LNCaP clone FGC (cell line): ENCODE measurements around the gene CX3CR1.

Experiments used
- DNase-seq: peaks from one replicate; pipeline ENCODE4 v3.0.0-alpha.2; 2011; ENCODE audit warnings: low read depth
- H3K4me3 ChIP-seq: 2 replicates; pipeline ENCODE4 v1.5.1; 2011; ENCODE audit warnings: mild to moderate bottlenecking, low read depth, low read length, control low read depth
- CTCF ChIP-seq: IDR thresholded peaks from 2 replicates; pipeline ENCODE4 v1.5.1; 2012; ENCODE audit warnings: mild to moderate bottlenecking; ENCODE audit not compliant: control insufficient read depth, insufficient read depth; ENCODE audit errors: extremely low read depth

CX3CR1 gene

DNA sequence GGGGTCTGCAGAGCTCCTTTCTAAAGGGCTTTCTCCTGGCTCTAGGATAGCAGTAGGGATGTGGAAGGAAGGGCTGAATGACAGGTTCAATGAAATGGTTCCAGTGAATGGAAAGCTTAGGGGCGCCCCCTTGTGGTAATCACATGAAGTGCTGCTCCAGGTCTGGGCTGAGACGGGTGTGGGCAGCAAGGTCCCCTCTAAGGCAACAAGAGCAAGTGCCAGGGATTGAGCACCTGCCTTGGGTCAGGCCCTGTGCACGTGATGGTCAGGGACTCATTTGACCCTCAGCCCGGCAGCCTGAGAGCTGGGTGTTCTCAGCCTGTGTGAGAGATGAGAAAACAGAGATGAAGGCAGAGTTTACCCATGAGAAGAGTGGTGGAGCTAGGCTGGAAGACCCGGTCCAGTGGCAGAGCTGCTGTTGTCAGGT lies 12.1 kb upstream of the CX3CR1 start:
- peak; percentile 80 for TF ChIP-seq CTCF
- H3K4me3 ChIP-seq = no peak overlapping the region
- DNase-seq = no peak

DNA sequence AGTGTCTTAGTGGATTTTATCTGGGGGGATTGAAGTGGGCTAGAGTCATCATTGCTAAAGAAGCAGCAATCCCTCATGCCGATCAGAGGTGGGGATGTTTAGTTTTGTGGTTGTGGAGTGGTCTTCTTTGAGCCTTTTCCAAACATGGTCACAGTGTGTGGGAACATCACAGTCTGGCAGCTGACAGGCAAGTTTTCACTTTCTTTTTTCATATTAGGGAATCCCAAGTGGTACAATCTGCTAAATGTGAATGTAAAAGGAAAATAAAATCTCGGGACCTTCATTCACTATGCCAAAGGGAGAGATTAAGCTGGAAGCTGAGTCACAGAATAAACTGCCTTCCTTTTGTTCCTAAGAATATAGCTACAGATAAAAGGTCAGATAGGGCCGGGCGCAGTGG lies 10.4 kb upstream of the CX3CR1 start:
- no peak for DNase-seq
- TF ChIP-seq CTCF = no peak
- no peak overlapping the region for H3K4me3 ChIP-seq

DNA sequence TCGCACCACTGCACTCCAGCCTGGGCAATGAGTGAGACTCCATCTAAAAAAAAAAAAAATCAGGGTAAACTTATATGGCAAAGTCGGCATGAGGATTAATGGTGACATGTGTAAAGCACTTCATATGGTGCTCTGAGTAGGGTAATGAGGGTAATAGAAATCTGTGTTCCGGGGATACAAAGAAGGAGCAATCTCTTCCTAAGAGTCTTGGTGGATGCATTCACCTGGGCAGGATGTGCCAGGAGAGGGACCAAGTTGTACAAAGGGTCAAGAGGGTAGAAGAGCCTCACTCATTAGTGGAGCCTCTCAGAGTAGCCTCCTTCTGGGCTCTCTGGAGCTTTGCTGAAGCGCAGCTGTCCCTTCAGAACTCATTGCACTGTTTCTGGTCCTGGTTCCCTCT lies 9.3 kb upstream of the CX3CR1 start:
- no peak for TF ChIP-seq CTCF
- DNase-seq = no peak
- no peak overlapping the region for H3K4me3 ChIP-seq

DNA sequence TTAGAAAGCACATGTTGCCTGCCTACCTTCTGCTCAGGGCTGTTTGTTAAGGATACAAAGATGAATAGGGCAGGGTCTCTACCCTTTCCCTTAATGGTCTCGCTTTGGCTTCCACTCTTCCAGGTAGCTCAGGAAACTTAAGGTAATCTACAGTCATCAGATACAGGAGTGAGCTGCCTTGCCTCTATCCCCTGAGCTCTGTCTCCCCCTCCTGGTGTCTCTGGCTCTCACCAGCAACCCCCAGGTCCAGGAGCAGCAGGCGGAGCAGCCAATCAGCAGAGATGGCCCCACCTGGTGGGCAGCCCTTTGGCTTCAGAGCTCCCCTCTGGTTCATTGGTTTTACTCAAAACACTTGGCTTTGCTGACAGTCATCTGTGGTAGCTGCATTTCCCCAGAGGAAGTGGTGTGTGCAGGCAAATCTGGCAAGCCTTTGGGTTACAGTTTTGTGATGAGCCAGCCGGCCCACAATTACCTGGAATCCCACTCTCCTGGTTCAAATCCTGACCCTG lies 8.5 kb upstream of the CX3CR1 start:
- no peak for DNase-seq
- no peak overlapping the region for H3K4me3 ChIP-seq
- peak; percentile 99 for TF ChIP-seq CTCF

DNA sequence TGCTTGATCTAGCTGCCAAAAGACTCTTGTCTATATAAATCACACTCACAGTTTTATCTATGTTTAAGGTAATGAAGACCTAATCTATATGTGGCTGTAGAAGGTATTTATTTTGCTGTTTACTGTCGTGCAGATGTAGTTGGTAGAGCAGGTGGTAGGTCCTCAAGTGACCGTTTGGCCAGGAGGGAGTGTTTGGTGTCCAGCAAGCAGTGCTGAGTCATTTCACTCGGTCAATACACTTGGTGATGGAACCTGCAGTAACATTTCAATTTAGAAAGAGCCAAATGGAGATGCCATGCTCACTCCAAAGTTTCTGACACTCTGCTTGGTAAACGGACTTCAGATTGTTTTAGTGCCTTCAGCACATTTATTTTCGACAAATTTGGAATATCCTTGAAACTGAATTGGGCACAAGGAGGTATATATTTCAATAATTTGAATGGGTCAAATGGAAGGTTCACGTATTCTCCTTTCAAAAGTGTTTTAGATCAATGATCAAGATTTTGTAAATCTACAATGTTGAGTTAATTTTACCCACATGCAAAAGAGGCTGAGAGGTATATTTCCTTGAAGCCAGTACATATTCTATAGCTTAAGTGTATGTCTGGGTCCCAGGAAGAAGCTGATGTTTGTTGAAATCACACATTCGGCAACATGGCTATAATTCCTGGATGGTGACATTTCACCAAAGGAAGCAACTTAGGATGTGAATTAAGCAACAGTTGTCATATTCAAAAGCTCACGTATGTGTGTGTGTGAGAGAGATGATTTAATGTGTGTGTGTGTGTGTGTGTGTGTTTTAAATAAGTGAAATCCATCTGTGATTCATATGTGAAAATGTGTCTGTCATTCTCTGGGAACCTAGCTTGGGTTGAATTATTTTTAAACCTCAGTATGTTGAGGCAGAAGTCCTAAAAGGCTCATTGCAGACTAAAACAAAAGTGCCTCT lies 7.7 kb upstream of the CX3CR1 start:
- TF ChIP-seq CTCF = no peak
- no peak overlapping the region for H3K4me3 ChIP-seq
- DNase-seq = no peak

- no peak for TF ChIP-seq CTCF
- H3K4me3 ChIP-seq = no peak overlapping the region
- DNase-seq = no peak
Measured at GRCh38 chr3:39286771-39287170, 6.9 kb upstream of the CX3CR1 start.
